K562 treated with DMSO at 1 percent for 12 hours (cell line): ENCODE data around the gene TMEM44. TPM values are rescaled to one million over a fixed set of nuclear protein-coding genes. Genes with fewer than 3 reads are reported as not detected.

Source experiments
- total RNA-seq: library from RNA; unstranded; fragments of 300-600 nt; gene quantifications from 2 replicates; pipeline ENCODE4 v1.2.3, GENCODE V29; 2022; ENCODE audit not compliant: insufficient read depth

TMEM44 gene, protein sequence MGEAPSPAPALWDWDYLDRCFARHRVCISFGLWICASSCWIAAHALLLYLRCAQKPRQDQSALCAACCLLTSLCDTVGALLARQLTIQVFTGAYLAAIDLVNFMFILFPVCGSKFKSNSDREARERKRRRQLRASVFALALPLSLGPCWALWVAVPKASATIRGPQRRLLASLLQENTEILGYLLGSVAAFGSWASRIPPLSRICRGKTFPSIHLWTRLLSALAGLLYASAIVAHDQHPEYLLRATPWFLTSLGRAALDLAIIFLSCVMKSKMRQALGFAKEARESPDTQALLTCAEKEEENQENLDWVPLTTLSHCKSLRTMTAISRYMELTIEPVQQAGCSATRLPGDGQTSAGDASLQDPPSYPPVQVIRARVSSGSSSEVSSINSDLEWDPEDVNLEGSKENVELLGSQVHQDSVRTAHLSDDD
- total RNA-seq, result 17.4 and 23.3 TPM in 2 replicates

GRCh38 chr3:194633349-194634004 is at the start of gene TMEM44:
TSS of gene TMEM44 (minus strand) at chr3:194633419. CDS start at chr3:194633215, 204 bp downstream.

DNA sequence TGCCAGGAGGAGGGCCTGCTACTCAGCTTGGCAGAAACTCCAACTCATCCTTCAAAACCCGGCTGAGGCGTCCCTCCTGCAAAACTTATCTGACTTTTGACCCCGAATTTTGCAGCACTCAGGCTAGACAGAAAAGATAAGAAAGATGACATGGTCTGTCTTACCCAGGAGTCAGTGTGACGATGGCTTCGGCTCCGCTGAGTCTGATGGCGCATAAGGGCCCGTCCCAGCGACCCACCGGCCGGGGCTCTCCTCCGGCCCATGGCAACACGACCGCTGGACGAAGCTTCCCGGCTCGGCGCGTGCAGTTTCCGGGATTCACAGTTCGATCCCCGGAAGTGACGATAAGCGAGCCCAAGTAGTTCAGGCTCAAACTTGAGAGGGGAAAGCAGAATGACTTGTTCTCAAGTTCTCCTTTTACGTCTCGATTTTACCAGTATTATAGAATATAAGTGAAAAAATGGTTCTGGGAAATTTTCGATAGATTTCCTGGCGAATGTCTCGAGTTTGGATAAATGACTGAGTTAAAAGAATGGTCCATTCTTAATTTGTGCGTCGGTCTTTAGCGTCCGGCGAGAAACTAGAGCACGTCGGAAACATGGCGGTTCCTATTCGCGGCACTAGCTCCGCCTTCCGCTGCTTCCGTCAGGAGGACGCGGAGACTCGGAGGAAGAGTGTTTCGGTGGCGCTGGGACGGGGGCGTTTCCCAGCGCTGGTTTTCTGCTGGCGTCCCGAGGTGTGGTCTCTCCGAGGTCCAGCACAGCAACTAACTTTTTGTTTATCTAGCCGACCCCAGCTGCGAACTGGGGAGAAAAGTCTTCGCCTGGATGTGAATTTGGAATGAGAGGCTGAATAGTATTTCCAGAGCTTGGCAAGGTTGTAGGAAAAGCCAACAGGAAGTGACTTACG is 38.9 kb upstream of the TMEM44 start, which contains the start of gene LSG1:
TSS of gene LSG1 (minus strand) at position 292 of the 909 bp plus-strand sequence. CDS start at position 263, 29 bp downstream.

Other genes starting within 250 kb of the TMEM44 start
- 0.22 TPM in 1 of 2 replicates, not detected in the other for gene GP5, start 234.2 kb downstream of the TMEM44 start, total RNA-seq
- gene ATP13A3, start 146.4 kb downstream of the TMEM44 start, total RNA-seq, result 7.0 and 38.4 TPM in 2 replicates
- 11.6 and 20.3 TPM in 2 replicates for gene LSG1, start 38.8 kb upstream of the TMEM44 start, total RNA-seq
- 1.1 and 2.3 TPM in 2 replicates for gene FAM43A, start 52.5 kb upstream of the TMEM44 start, total RNA-seq